Keratinocyte (primary cell): ENCODE data around the gene CFAP77. TPM values are rescaled to one million over a fixed set of nuclear protein-coding genes. Genes with fewer than 3 reads are reported as not detected.

Experiments used
- DNase-seq: peaks from one replicate; pipeline ENCODE4 v3.0.0-alpha.2; 2011; ENCODE audit warnings: low read depth, missing footprints, low spot score
- FAIRE-seq: peaks from 2 replicates; lab custom pipeline; 2011; peaks lifted over from hg19 to GRCh38; lab: Jason Lieb, UNC
- H2AFZ ChIP-seq: 2 replicates; pipeline ENCODE4 v1.6.0; 2012; ENCODE audit warnings: low read length, control low read depth, inconsistent platforms; ENCODE audit not compliant: control insufficient read depth
- H3K27ac ChIP-seq: 2 replicates; pipeline ENCODE4 v1.5.1; 2011; ENCODE audit warnings: low read length; ENCODE audit not compliant: control insufficient read depth, insufficient read depth
- H3K27me3 ChIP-seq: 3 replicates; pipeline ENCODE4 v1.6.0; 2011; ENCODE audit warnings: low read length; ENCODE audit not compliant: control insufficient read depth, insufficient read depth; ENCODE audit errors: extremely low read depth
- H3K36me3 ChIP-seq, 2 experiments: 2 replicates in 1 of 2; 3 replicates in 1 of 2; pipeline ENCODE4 v1.5.1; 2011; ENCODE audit warnings: low read length in 2 of 2, mild to moderate bottlenecking in 1 of 2; ENCODE audit not compliant: control insufficient read depth in 2 of 2, insufficient read depth in 2 of 2; ENCODE audit errors: extremely low read depth in 1 of 2
- H3K4me1 ChIP-seq: 3 replicates; pipeline ENCODE4 v1.5.1; 2011; ENCODE audit warnings: low read length; ENCODE audit not compliant: control insufficient read depth, insufficient read depth; ENCODE audit errors: extremely low read depth
- H3K4me2 ChIP-seq: 3 replicates; pipeline ENCODE4 v1.6.0; 2011; ENCODE audit warnings: low read depth, low read length; ENCODE audit not compliant: control insufficient read depth, insufficient read depth; ENCODE audit errors: extremely low read depth
- H3K4me3 ChIP-seq, 3 experiments: fragments of 200-600 bp in 1 of 3; sonication (generic) in 1 of 3; 2 replicates in 2 of 3; 3 replicates in 1 of 3; pipeline ENCODE4 v1.5.1; 2011 to 2016; ENCODE audit warnings: low read length in 3 of 3, mild to moderate bottlenecking in 3 of 3, control low read depth in 2 of 3, inconsistent platforms in 1 of 3, low read depth in 1 of 3, mixed read lengths in 1 of 3, mixed run types in 1 of 3, moderate library complexity in 1 of 3; ENCODE audit not compliant: control insufficient read depth in 2 of 3, insufficient read depth in 2 of 3; ENCODE audit errors: extremely low read depth in 1 of 3
- H3K79me2 ChIP-seq: 2 replicates; pipeline ENCODE4 v1.6.0; 2012; ENCODE audit warnings: low read length; ENCODE audit not compliant: control insufficient read depth, insufficient read depth
- H3K9ac ChIP-seq: 3 replicates; pipeline ENCODE4 v1.6.0; 2011; ENCODE audit warnings: low read length; ENCODE audit not compliant: control insufficient read depth, insufficient read depth; ENCODE audit errors: extremely low read depth
- H3K9me1 ChIP-seq: 3 replicates; pipeline ENCODE4 v1.6.0; 2011; ENCODE audit warnings: low read length; ENCODE audit not compliant: control insufficient read depth, insufficient read depth; ENCODE audit errors: extremely low read depth
- H3K9me3 ChIP-seq: 2 replicates; pipeline ENCODE4 v1.5.1; 2012; ENCODE audit warnings: low read depth, low read length; ENCODE audit not compliant: control insufficient read depth
- H4K20me1 ChIP-seq: 3 replicates; pipeline ENCODE4 v1.6.0; 2011; ENCODE audit warnings: low read length; ENCODE audit not compliant: control insufficient read depth, insufficient read depth; ENCODE audit errors: extremely low read depth
- EZH2 ChIP-seq: IDR thresholded peaks from one replicate; pipeline ENCODE4 v1.6.1; 2012; ENCODE audit warnings: inconsistent platforms, mild to moderate bottlenecking, low read length, moderate library complexity
- dilution Hi-C: fragments of 300-500 bp; cut with MboI; formaldehyde crosslinking; loops from one replicate; pipeline ENCODE4 v1.7.0; 2020; ENCODE audit warnings: low sequenced_read_pairs; ENCODE audit not compliant: extremely low pct_ligation_motif_present
- polyA plus RNA-seq, 5 experiments: library from polyadenylated mRNA; depleted of rRNA in 3 of 5; stranded (reverse) in 3 of 5; stranded (forward) in 1 of 5; unstranded in 1 of 5; fragments of >200 nt; gene quantifications; 1 replicate in 1 of 5; 2 replicates in 3 of 5; 3 replicates in 1 of 5; pipeline versions ENCODE4 v1.2.1 to v1.2.3, GENCODE V29; 2011 to 2012; ENCODE audit warnings: missing spikeins in 2 of 5, low read depth in 1 of 5, low replicate concordance in 1 of 5
- TF ChIP-seq, protein P1 (sequence below), 3 experiments: IDR thresholded peaks in 1 of 3; conservative IDR thresholded peaks in 1 of 3; optimal IDR thresholded peaks in 1 of 3; 2 replicates in 2 of 3; 3 replicates in 1 of 3; pipeline versions ENCODE3 to v1.5.1; 2011; ENCODE audit warnings: low read length in 3 of 3, mild to moderate bottlenecking in 3 of 3, moderate library complexity in 2 of 3, control low read depth in 1 of 3, inconsistent platforms in 1 of 3; ENCODE audit not compliant: insufficient read depth in 2 of 3; ENCODE audit errors: extremely low read depth in 1 of 3

The CFAP77 gene
- polyA plus RNA-seq, 1 donor (not counting 4 experiments of a cell fraction or from before 2014, with no cell fraction given), result not detected

DNA sequence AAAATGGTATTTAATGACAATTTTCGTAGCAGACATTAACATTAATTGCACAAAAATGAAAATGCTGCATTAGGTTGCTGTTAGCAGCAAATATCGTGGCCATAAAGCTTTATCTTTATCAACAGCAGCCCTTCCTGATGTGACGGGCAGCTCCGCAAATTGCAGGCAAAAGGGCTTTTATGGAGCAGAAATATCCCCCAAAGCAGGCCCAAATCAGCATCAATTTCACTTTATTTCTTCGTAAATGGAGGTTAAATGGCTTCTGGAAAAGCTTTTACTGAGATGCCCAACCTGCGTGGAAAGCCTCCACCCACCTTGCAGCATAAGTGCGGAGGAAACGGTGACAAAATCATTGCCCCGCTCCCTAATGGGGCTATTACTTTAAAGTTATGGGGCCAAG lies 94.5 kb downstream of the CFAP77 start:
- peaks cover 20% of the 10 kb centered on the region for H3K27me3 ChIP-seq
- H3K27ac ChIP-seq, result no peak overlapping the region
- dilution Hi-C loops, result no loop called here
- H3K9me1 ChIP-seq, result no peaks in the 10 kb centered on the region
- no peaks in the 10 kb centered on the region for H3K36me3 ChIP-seq
- DNase-seq (no peak), FAIRE-seq (no peak)
- H2AFZ ChIP-seq, result no peak overlapping the region
- H3K4me3 ChIP-seq, result no peak overlapping the region
- H3K9ac ChIP-seq, result no peak overlapping the region
- H3K4me2 ChIP-seq, result no peak overlapping the region
- no peaks in the 10 kb centered on the region for H3K4me1 ChIP-seq
- H3K9me3 ChIP-seq, result no peaks in the 10 kb centered on the region
- H3K79me2 ChIP-seq, result no peaks in the 10 kb centered on the region
- no peak for TF ChIP-seq EZH2
- TF ChIP-seq, protein P1, sequence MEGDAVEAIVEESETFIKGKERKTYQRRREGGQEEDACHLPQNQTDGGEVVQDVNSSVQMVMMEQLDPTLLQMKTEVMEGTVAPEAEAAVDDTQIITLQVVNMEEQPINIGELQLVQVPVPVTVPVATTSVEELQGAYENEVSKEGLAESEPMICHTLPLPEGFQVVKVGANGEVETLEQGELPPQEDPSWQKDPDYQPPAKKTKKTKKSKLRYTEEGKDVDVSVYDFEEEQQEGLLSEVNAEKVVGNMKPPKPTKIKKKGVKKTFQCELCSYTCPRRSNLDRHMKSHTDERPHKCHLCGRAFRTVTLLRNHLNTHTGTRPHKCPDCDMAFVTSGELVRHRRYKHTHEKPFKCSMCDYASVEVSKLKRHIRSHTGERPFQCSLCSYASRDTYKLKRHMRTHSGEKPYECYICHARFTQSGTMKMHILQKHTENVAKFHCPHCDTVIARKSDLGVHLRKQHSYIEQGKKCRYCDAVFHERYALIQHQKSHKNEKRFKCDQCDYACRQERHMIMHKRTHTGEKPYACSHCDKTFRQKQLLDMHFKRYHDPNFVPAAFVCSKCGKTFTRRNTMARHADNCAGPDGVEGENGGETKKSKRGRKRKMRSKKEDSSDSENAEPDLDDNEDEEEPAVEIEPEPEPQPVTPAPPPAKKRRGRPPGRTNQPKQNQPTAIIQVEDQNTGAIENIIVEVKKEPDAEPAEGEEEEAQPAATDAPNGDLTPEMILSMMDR (optimal IDR thresholded peaks at IDR 0.05 in 1 of 3, IDR thresholded peaks at IDR 0.05 in 1 of 3, conservative IDR thresholded peaks at IDR 0.05 in 1 of 3; ENCODE audit: extremely low read depth in 1 of 3, insufficient read depth in 2 of 3, low read length in 3 of 3), result no peak
- H4K20me1 ChIP-seq, result no peaks in the 10 kb centered on the region

GRCh38 chr9:132505991-132506655 lies 96.1 kb downstream of the CFAP77 start:
- no peak overlapping the region for H3K9ac ChIP-seq
- H4K20me1 ChIP-seq, result no peaks in the 10 kb centered on the region
- H2AFZ ChIP-seq, result no peak overlapping the region
- no peaks in the 10 kb centered on the region for H3K9me1 ChIP-seq
- no peak for DNase-seq
- dilution Hi-C loops, result no loop called here
- no peak for FAIRE-seq
- no peaks in the 10 kb centered on the region for H3K9me3 ChIP-seq
- peaks cover 35% of the 10 kb centered on the region for H3K27me3 ChIP-seq
- no peak overlapping the region for H3K4me2 ChIP-seq
- H3K4me1 ChIP-seq, result no peaks in the 10 kb centered on the region
- TF ChIP-seq EZH2, result no peak
- TF ChIP-seq, protein P1 (optimal IDR thresholded peaks at IDR 0.05 in 1 of 3, IDR thresholded peaks at IDR 0.05 in 1 of 3, conservative IDR thresholded peaks at IDR 0.05 in 1 of 3; ENCODE audit: extremely low read depth in 1 of 3, insufficient read depth in 2 of 3, low read length in 3 of 3), result no peak
- no peaks in the 10 kb centered on the region for H3K36me3 ChIP-seq
- H3K27ac ChIP-seq, result no peak overlapping the region
- H3K79me2 ChIP-seq, result no peaks in the 10 kb centered on the region
- no peak overlapping the region for H3K4me3 ChIP-seq
